ENCODE data around the gene E2F1.
A peak's percentile ranks its signal among the peaks of the same experiment; 100 is the strongest.

Gene E2F1

DNA sequence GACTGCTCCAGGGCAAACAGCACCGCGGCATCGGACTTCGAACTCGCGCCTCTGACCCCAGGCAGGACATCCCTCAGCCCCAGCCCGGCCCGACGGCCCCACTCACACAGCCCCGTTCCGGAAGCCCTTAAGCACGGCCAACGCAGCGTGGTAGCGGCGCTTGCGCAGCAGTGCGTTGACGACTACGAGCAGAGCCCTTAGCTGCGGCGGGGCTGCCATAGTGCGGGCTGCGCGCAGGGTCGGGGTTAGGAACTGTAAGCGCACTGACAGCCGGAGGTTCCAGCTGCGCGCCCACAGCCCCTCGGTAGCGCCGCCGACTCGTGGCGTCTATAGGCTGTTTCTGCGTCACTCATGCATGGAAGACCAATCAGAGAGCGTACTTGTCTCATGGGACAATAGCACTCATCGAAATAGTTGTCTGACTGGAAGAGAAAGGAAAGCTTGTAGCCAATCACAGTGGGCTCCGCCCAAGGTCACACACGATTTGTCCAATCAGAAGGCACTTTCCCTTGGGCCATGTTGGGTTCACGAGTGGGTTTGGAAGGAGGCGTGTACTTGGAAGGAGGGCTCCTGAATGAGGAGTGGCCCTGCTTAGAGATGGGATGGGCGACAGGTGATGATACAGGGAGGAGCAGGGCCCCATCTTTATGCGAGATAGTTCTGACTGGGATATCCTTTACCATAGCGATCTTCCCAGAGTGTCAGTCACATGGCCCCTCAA, 34.0 kb upstream of the E2F1 start, which contains the start of gene PXMP4:
TSS of gene PXMP4 (minus strand) at position 322 of the 721 bp plus-strand sequence. CDS start at position 219, 103 bp downstream.
- Histone ChIP-seq H3K9ac (ENCODE audit: low read depth, low read length) (peak within 1 kb of the TSS; percentile 72), H3K4me3 (ENCODE audit: low read depth in 1 of 2, low read length in 2 of 2) (peak within 1 kb of the TSS; percentile 47 to 67), H2AFZ (ENCODE audit: low read depth, low read length) (peak within 1 kb of the TSS; percentile 92)

DNA sequence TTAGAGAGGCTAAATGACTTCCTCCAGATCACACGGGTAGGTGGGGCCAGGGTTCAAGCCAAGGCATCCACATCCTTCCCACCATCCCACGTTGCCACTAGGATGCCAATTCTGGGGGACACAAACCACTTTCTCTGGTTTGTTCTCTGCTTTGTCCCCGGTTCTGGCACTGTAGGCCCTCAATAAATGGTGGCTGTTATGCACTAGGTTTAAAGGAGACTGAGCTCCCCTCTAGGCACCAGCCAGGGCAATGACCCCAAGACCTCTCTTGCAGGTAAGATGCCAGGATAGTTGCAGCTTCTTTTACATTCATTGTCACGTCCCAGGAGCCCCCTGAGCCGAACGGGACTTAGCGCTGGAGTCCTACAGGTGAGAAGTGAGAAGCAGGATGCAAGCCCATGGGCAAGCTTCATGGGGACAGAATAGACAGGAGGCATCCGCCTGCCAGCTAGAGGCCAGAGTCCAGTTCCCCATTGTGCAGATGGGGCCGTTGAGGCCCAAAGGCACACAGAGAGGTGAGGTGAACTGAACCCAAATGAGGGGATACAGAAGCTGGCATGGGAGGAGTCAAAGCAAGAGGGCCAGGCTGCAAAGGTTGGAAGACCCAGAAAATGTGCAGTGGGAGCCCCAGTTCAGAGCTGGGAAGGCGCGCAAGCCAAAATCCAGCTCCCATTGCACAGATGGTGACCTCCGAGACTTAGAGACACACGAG, 33.2 kb upstream of the E2F1 start:
- H3K79me2 ChIP-seq (ENCODE audit: insufficient read depth, low read length): peaks cover 18% of the 10 kb centered on the region
- peaks cover 26% of the 10 kb centered on the region for H3K4me1 ChIP-seq (ENCODE audit: insufficient read depth, low read length)
- peak overlapping the region; percentile 83 for H3K4me2 ChIP-seq (ENCODE audit: insufficient read depth, low read length)
- peak overlapping the region; percentile 92 for H2AFZ ChIP-seq (ENCODE audit: low read depth, low read length)
- no peak for DNase-seq
- peak; percentile 1; the same call in 1 of the 3 replicates for ATAC-seq (ENCODE audit: insufficient read depth, low read depth)
- no peak for TF ChIP-seq EZH2 (IDR thresholded peaks at IDR 0.05; ENCODE audit: borderline replicate concordance, low read depth, low read length, severe bottlenecking)
- TF ChIP-seq, protein P1, sequence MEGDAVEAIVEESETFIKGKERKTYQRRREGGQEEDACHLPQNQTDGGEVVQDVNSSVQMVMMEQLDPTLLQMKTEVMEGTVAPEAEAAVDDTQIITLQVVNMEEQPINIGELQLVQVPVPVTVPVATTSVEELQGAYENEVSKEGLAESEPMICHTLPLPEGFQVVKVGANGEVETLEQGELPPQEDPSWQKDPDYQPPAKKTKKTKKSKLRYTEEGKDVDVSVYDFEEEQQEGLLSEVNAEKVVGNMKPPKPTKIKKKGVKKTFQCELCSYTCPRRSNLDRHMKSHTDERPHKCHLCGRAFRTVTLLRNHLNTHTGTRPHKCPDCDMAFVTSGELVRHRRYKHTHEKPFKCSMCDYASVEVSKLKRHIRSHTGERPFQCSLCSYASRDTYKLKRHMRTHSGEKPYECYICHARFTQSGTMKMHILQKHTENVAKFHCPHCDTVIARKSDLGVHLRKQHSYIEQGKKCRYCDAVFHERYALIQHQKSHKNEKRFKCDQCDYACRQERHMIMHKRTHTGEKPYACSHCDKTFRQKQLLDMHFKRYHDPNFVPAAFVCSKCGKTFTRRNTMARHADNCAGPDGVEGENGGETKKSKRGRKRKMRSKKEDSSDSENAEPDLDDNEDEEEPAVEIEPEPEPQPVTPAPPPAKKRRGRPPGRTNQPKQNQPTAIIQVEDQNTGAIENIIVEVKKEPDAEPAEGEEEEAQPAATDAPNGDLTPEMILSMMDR (IDR thresholded peaks at IDR 0.05; ENCODE audit: borderline replicate concordance, extremely low read depth, low read length, poor library complexity, severe bottlenecking): no peak
- peak overlapping the region; percentile 47 to 67 for H3K4me3 ChIP-seq (ENCODE audit: low read depth in 1 of 2, low read length in 2 of 2)
- H4K20me1 ChIP-seq (ENCODE audit: insufficient read depth, low read length): no peaks in the 10 kb centered on the region
- H3K27ac ChIP-seq (ENCODE audit: low read length): peak overlapping the region; percentile 70
- no peaks in the 10 kb centered on the region for H3K9me3 ChIP-seq (ENCODE audit: insufficient read depth, low read length, severe bottlenecking)
- peak overlapping the region; percentile 72 for H3K9ac ChIP-seq (ENCODE audit: low read depth, low read length)
- no peaks in the 10 kb centered on the region; the same call in 1 of the 2 replicates for H3K36me3 ChIP-seq (ENCODE audit: insufficient read depth, low read length)
- H3K27me3 ChIP-seq (ENCODE audit: insufficient read depth, low read length, poor library complexity): no peaks in the 10 kb centered on the region

More for the DNA sequence above, 34.0 kb upstream of the E2F1 start, which contains the start of gene PXMP4:
- H3K36me3 ChIP-seq (ENCODE audit: insufficient read depth, low read length): no peaks in the 10 kb centered on the region; the same call in 1 of the 2 replicates
- TF ChIP-seq, protein P1 (IDR thresholded peaks at IDR 0.05; ENCODE audit: borderline replicate concordance, extremely low read depth, low read length, poor library complexity, severe bottlenecking): no peak
- peak within 1 kb of the TSS; percentile 70 for H3K27ac ChIP-seq (ENCODE audit: low read length)
- DNase-seq (peak; percentile 98), ATAC-seq (ENCODE audit: insufficient read depth, low read depth) (peak; percentile 96)
- peaks cover 26% of the 10 kb centered on the region for H3K4me1 ChIP-seq (ENCODE audit: insufficient read depth, low read length)
- peak within 1 kb of the TSS; percentile 83 for H3K4me2 ChIP-seq (ENCODE audit: insufficient read depth, low read length)
- H4K20me1 ChIP-seq (ENCODE audit: insufficient read depth, low read length): no peaks in the 10 kb centered on the region
- H3K79me2 ChIP-seq (ENCODE audit: insufficient read depth, low read length): peaks cover 18% of the 10 kb centered on the region
- no peaks in the 10 kb centered on the region for H3K27me3 ChIP-seq (ENCODE audit: insufficient read depth, low read length, poor library complexity)
- no peaks in the 10 kb centered on the region for H3K9me3 ChIP-seq (ENCODE audit: insufficient read depth, low read length, severe bottlenecking)

DNA sequence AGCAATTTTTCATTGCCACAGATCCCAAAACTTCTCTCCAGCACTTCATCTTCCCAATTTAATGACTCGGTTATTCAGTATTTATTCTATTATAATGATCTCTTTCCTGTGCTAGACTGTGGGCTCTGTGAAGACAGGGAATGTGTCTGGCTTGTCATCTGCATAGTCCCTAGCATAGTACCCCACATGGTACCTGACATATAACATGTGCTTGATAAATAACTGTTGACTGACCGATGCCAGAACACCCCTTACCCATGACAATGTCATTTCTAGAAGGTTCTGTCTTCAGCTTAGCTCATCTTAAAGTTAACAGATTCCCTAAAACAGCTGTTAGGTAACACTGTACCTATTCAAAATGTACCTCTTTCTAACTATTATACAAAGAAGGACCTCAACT, 30.3 kb upstream of the E2F1 start:
- Histone ChIP-seq H2AFZ (ENCODE audit: low read depth, low read length) (no peak overlapping the region), H3K79me2 (ENCODE audit: insufficient read depth, low read length) (peaks cover 18% of the 10 kb centered on the region), H3K27me3 (ENCODE audit: insufficient read depth, low read length, poor library complexity) (no peaks in the 10 kb centered on the region), H3K9ac (ENCODE audit: low read depth, low read length) (no peak overlapping the region), H3K4me1 (ENCODE audit: insufficient read depth, low read length) (peaks cover 26% of the 10 kb centered on the region), H3K27ac (ENCODE audit: low read length) (no peak overlapping the region), H3K4me2 (ENCODE audit: insufficient read depth, low read length) (no peak overlapping the region), H3K9me3 (ENCODE audit: insufficient read depth, low read length, severe bottlenecking) (no peaks in the 10 kb centered on the region), H4K20me1 (ENCODE audit: insufficient read depth, low read length) (no peaks in the 10 kb centered on the region), H3K4me3 (ENCODE audit: low read depth in 1 of 2, low read length in 2 of 2) (no peak overlapping the region), H3K36me3 (ENCODE audit: insufficient read depth, low read length) (peaks cover 17% of the 10 kb centered on the region)
- DNase-seq (no peak), ATAC-seq (ENCODE audit: insufficient read depth, low read depth) (no peak)
- no peak for TF ChIP-seq EZH2 (IDR thresholded peaks at IDR 0.05; ENCODE audit: borderline replicate concordance, low read depth, low read length, severe bottlenecking)
- TF ChIP-seq, protein P1 (IDR thresholded peaks at IDR 0.05; ENCODE audit: borderline replicate concordance, extremely low read depth, low read length, poor library complexity, severe bottlenecking): no peak

Measured in DND-41 (cell line).